ENCODE data around the gene FAM174B. TPM values are rescaled to one million over a fixed set of nuclear protein-coding genes. Genes with fewer than 3 reads are reported as not detected.

The FAM174B gene
- total and polyA plus RNA-seq, 8 donors, result 26.0 to 122 (median 64.7) TPM

GRCh38 chr15:92687746-92688145, 32.2 kb upstream of the FAM174B start:
- no peak overlapping the region for H3K27ac ChIP-seq
- ATAC-seq (no peak), FAIRE-seq (no peak), DNase-seq (no peak)
- H3K4me1 ChIP-seq, result no peaks in the 10 kb centered on the region
- TF ChIP-seq CTCF (IDR thresholded peaks at IDR 0.05), result no peak
- no peaks in the 10 kb centered on the region for H3K9me3 ChIP-seq
- intact Hi-C loops (cut with DNase I), result loop anchor here in 1 of 3 donors (10.0 kb wide), 1 partner anchor 163 kb away; no protein-coding TSS in a partner anchor
- no peaks in the 10 kb centered on the region for H3K27me3 ChIP-seq
- H3K36me3 ChIP-seq, result no peaks in the 10 kb centered on the region
- H3K4me3 ChIP-seq, result no peak overlapping the region
- WGBS, 2 donors, result 98 to 100% methylated on average over 1 of the region's 1 CpG

- intact Hi-C loops (cut with DNase I), result loop anchor here in 1 of 3 donors (10.0 kb wide), 1 partner anchor 162 kb away; no protein-coding TSS in a partner anchor
- Histone ChIP-seq H3K9me3 (no peaks in the 10 kb centered on the region), H3K36me3 (no peaks in the 10 kb centered on the region), H3K27me3 (no peaks in the 10 kb centered on the region), H3K4me1 (no peaks in the 10 kb centered on the region), H3K4me3 (no peak overlapping the region), H3K27ac (no peak overlapping the region)
- ATAC-seq (no peak), FAIRE-seq (no peak), DNase-seq (no peak)
- no peak for TF ChIP-seq CTCF (IDR thresholded peaks at IDR 0.05)
- 86 to 92% methylated on average over 4 of the region's 4 CpGs for WGBS, 2 donors
Observed at GRCh38 chr15:92687195-92687602, 31.6 kb upstream of the FAM174B start.

- no peaks in the 10 kb centered on the region for H3K27me3 ChIP-seq
- no peak for FAIRE-seq
- 30 to 33% methylated on average over 6 of the region's 6 CpGs for WGBS, 2 donors
- intact Hi-C loops (cut with DNase I), result loop anchor here in 2 of 3 donors (5.0 to 10.0 kb wide), 2 partner anchors 159 to 161 kb away; no protein-coding TSS in a partner anchor
- DNase-seq, result peak in 4 of 6 donors; percentile 25 to 74 (median 52)
- H3K4me1 ChIP-seq, result no peaks in the 10 kb centered on the region
- H3K36me3 ChIP-seq, result no peaks in the 10 kb centered on the region
- H3K27ac ChIP-seq, result no peak overlapping the region
- TF ChIP-seq CTCF (IDR thresholded peaks at IDR 0.05), result peak; percentile 16 to 49 (median 28)
- no peaks in the 10 kb centered on the region for H3K9me3 ChIP-seq
- peak; percentile 74 to 92 (median 85) for ATAC-seq
- H3K4me3 ChIP-seq, result no peak overlapping the region
Observed at GRCh38 chr15:92683511-92683834, 27.9 kb upstream of the FAM174B start.

- peak in 3 of 4 donors; percentile 15 to 33 (median 18) for ATAC-seq
- no peaks in the 10 kb centered on the region for H3K27me3 ChIP-seq
- DNase-seq, result no peak
- no peak overlapping the region for H3K27ac ChIP-seq
- no peak for FAIRE-seq
- no peaks in the 10 kb centered on the region for H3K9me3 ChIP-seq
- 67 to 71% methylated on average over 7 of the region's 7 CpGs for WGBS, 2 donors
- no peaks in the 10 kb centered on the region for H3K36me3 ChIP-seq
- TF ChIP-seq CTCF (IDR thresholded peaks at IDR 0.05), result no peak
- H3K4me1 ChIP-seq, result no peaks in the 10 kb centered on the region
- no peak overlapping the region for H3K4me3 ChIP-seq
- intact Hi-C loops (cut with DNase I), result loop anchor here in 2 of 3 donors (5.0 to 10.0 kb wide), 2 partner anchors 158 to 161 kb away; no protein-coding TSS in a partner anchor
Observed at GRCh38 chr15:92682741-92683510, 27.4 kb upstream of the FAM174B start.

GRCh38 chr15:92681141-92681631, 25.6 kb upstream of the FAM174B start:
- Histone ChIP-seq H3K36me3 (no peaks in the 10 kb centered on the region), H3K27ac (peak overlapping the region in 1 of 4 donors; percentile 26), H3K9me3 (no peaks in the 10 kb centered on the region), H3K27me3 (no peaks in the 10 kb centered on the region), H3K4me1 (no peaks in the 10 kb centered on the region), H3K4me3 (no peak overlapping the region)
- no peak for FAIRE-seq
- no peak for DNase-seq
- intact Hi-C loops (cut with DNase I), result loop anchor here in 2 of 3 donors (5.0 to 10.0 kb wide), 2 partner anchors 156 to 159 kb away; no protein-coding TSS in a partner anchor
- no peak for TF ChIP-seq CTCF (IDR thresholded peaks at IDR 0.05)
- 48% methylated on average over 3 of the region's 3 CpGs for WGBS, 2 donors
- ATAC-seq, result peak in 3 of 4 donors; percentile 59 to 75 (median 60)
